Left ventricle myocardium inferior (tissue), 1 donor: ENCODE results near the gene NEK10. TPM values are rescaled to one million over a fixed set of nuclear protein-coding genes. Genes with fewer than 3 reads are reported as not detected.

Experiments used
- DNase-seq: peaks from one replicate; pipeline ENCODE4 v3.0.0-alpha.2; 2020
- H3K27ac ChIP-seq: fragments of 200-600 bp; replicated peaks from 2 replicates; pipeline ENCODE4 v1.8.0; 2021
- H3K27me3 ChIP-seq: fragments of 200-600 bp; 2 replicates; pipeline ENCODE4 v1.8.0; 2021; ENCODE audit warnings: low read depth
- H3K36me3 ChIP-seq: fragments of 200-600 bp; 2 replicates; pipeline ENCODE4 v1.8.0; 2021
- H3K4me1 ChIP-seq: fragments of 200-600 bp; 2 replicates; pipeline ENCODE4 v1.8.0; 2021
- H3K4me3 ChIP-seq: fragments of 200-600 bp; 2 replicates; pipeline ENCODE4 v1.8.0; 2021; ENCODE audit warnings: mild to moderate bottlenecking, moderate library complexity
- H3K9me3 ChIP-seq: fragments of 200-600 bp; replicated peaks from 2 replicates; pipeline ENCODE4 v1.8.0; 2021
- CTCF ChIP-seq: fragments of 200-600 bp; IDR thresholded peaks from 2 replicates; pipeline ENCODE4 v1.8.0; 2021; ENCODE audit warnings: antibody characterized with exemption, mild to moderate bottlenecking, borderline replicate concordance
- intact Hi-C: fragments of 100-400 bp; cut with micrococcal nuclease; formaldehyde crosslinking; loops from one replicate; pipeline ENCODE4 v1.11.0; 2022
- total RNA-seq: library from RNA; stranded (reverse); fragmentation: NEBNext Ultra II Directional; extraction: Animal tissue kit (Norgen Biotek cat#: 25700); gene quantifications from one replicate; pipeline ENCODE4 v1.2.1, GENCODE V29; 2021
- donor health status: DM: no; HTN: yes; CAD: no; lungs with severe emphysema.

Gene NEK10
- total RNA-seq, 1 donor from 2014 or later = 11.5 TPM

- no peak for TF ChIP-seq CTCF
- Histone ChIP-seq H3K36me3 (no peaks in the 10 kb centered on the region), H3K27me3 (no peaks in the 10 kb centered on the region), H3K9me3 (no peaks in the 10 kb centered on the region), H3K27ac (no peak overlapping the region), H3K4me1 (peaks cover 5% of the 10 kb centered on the region), H3K4me3 (no peak overlapping the region)
- DNase-seq = no peak
- intact Hi-C loops = no loop called here
Observed at GRCh38 chr3:27171113-27171512, 198.1 kb downstream of the NEK10 start.

- no peaks in the 10 kb centered on the region for H3K9me3 ChIP-seq
- H3K4me1 ChIP-seq = peaks cover 5% of the 10 kb centered on the region
- no peak for TF ChIP-seq CTCF
- no peak overlapping the region for H3K4me3 ChIP-seq
- DNase-seq = no peak
- intact Hi-C loops = no loop called here
- H3K36me3 ChIP-seq = no peaks in the 10 kb centered on the region
- no peak overlapping the region for H3K27ac ChIP-seq
- no peaks in the 10 kb centered on the region for H3K27me3 ChIP-seq
Observed at GRCh38 chr3:27166888-27167287, 202.3 kb downstream of the NEK10 start.

GRCh38 chr3:27165321-27165721, 203.9 kb downstream of the NEK10 start:
- Histone ChIP-seq H3K4me1 (peaks cover 5% of the 10 kb centered on the region), H3K9me3 (no peaks in the 10 kb centered on the region), H3K4me3 (no peak overlapping the region), H3K27ac (no peak overlapping the region), H3K27me3 (no peaks in the 10 kb centered on the region), H3K36me3 (no peaks in the 10 kb centered on the region)
- no peak for DNase-seq
- no peak for TF ChIP-seq CTCF
- intact Hi-C loops = no loop called here

GRCh38 chr3:27160779-27161287, 208.3 kb downstream of the NEK10 start:
- Histone ChIP-seq H3K27ac (no peak overlapping the region), H3K4me3 (no peak overlapping the region), H3K27me3 (no peaks in the 10 kb centered on the region), H3K36me3 (no peaks in the 10 kb centered on the region), H3K9me3 (peaks cover 8% of the 10 kb centered on the region), H3K4me1 (no peaks in the 10 kb centered on the region)
- no peak for DNase-seq
- intact Hi-C loops = no loop called here
- no peak for TF ChIP-seq CTCF

- no peaks in the 10 kb centered on the region for H3K27me3 ChIP-seq
Observed at GRCh38 chr3:27160146-27160545, 209.0 kb downstream of the NEK10 start.

More at GRCh38 chr3:27160146-27160545, 209.0 kb downstream of the NEK10 start:
- Histone ChIP-seq H3K36me3 (no peaks in the 10 kb centered on the region), H3K9me3 (peaks cover 10% of the 10 kb centered on the region), H3K27ac (no peak overlapping the region), H3K4me3 (no peak overlapping the region), H3K4me1 (no peaks in the 10 kb centered on the region)
- no peak for TF ChIP-seq CTCF
- DNase-seq = no peak
- intact Hi-C loops = no loop called here
